Ovary (tissue), 9 donors: ENCODE data around the gene SPTLC1. TPM values are rescaled to one million over a fixed set of nuclear protein-coding genes. Genes with fewer than 3 reads are reported as not detected.

Experiments used
- DNase-seq, 5 donors: peaks; one replicate each; pipeline ENCODE4 v3.0.0-alpha.2; 2019 to 2020
- H3K27ac ChIP-seq, 2 donors: fragments of 200-600 bp; one replicate each; pipeline versions ENCODE4 v1.5.1 to v1.8.0; 2019 to 2022
- H3K27me3 ChIP-seq: fragments of 200-600 bp; one replicate; pipeline ENCODE4 v1.8.0; 2022
- H3K36me3 ChIP-seq: fragments of 200-600 bp; sonication (generic); one replicate; pipeline ENCODE4 v1.5.1; 2019
- H3K4me1 ChIP-seq: one replicate; pipeline ENCODE4 v1.8.1; 2013; ENCODE audit warnings: mild to moderate bottlenecking, moderate library complexity; ENCODE audit not compliant: insufficient read depth
- H3K4me3 ChIP-seq: fragments of 200-600 bp; sonication (generic); one replicate; pipeline ENCODE4 v1.5.1; 2017
- H3K9me3 ChIP-seq, 2 donors: fragments of 200-600 bp in 1 of 2; sonication (generic) in 1 of 2; one replicate each; pipeline versions ENCODE4 v1.5.1 to v1.8.1; 2013 to 2019; ENCODE audit warnings: mild to moderate bottlenecking in 1 of 2, moderate library complexity in 1 of 2
- EP300 ChIP-seq: sonication (generic); formaldehyde crosslinking; IDR thresholded peaks from one replicate; pipeline ENCODE4 v1.6.1; 2017; ENCODE audit warnings: antibody characterized with exemption
- POLR2A ChIP-seq: fragments of 450-650 bp; IDR thresholded peaks from one replicate; pipeline ENCODE4 v1.6.1; 2017; ENCODE audit warnings: antibody characterized with exemption, mild to moderate bottlenecking, moderate library complexity
- WGBS, 3 donors: extraction: QIAGEN DNeasy Blood & Tissue Kit in 1 of 3; methylation state at CpG; one replicate each; pipeline versions ENCODE4 v1.1.5 to v1.1.7; 2013 to 2017; 5-methylcytosine and 5-hydroxymethylcytosine counted together
- intact Hi-C, 4 donors: fragments of 100-400 bp; cut with DNase I; formaldehyde crosslinking; loops; one replicate each; pipeline versions ENCODE4 v1.11.0 to v1.15.1; 2022 to 2023
- polyA plus RNA-seq, 2 donors: library from polyadenylated mRNA; stranded (reverse); fragments of 200-250 nt in 1 of 2; fragments of 350-450 nt in 1 of 2; fragmentation: Illumina TruSeq in 1 of 2; extraction: RNeasy Lipid Tissue Mini Kit (QIAGEN cat#74804) in 1 of 2; gene quantifications; one replicate each; pipeline ENCODE4 v1.2.3, GENCODE V29; 2013 to 2014
- small RNA-seq: library from RNA; depleted of rRNA; stranded (forward); fragments of <200 nt; gene quantifications from one replicate; pipeline ENCODE3, GENCODE V24; 2016
- total RNA-seq, 7 donors: library from RNA; depleted of rRNA in 2 of 7; stranded (reverse); fragments of >200 nt in 2 of 7; fragmentation: NEBNext Ultra II Directional in 3 of 7; extraction: Animal tissue kit (Norgen Biotek cat#: 25700) in 3 of 7; gene quantifications; one replicate each; pipeline versions ENCODE4 v1.1.0 to v1.2.4, GENCODE V29; 2016 to 2023
- TF ChIP-seq, protein P1 (sequence below), 3 donors: fragments of 450-650 bp in 2 of 3; fragments of 200-600 bp in 1 of 3; IDR thresholded peaks; one replicate each; pipeline versions ENCODE4 v1.5.1 to v1.8.0; 2016 to 2022; ENCODE audit warnings: antibody characterized with exemption in 3 of 3, mild to moderate bottlenecking in 1 of 3
- donor health status: DM: no; HTN: no; CAD: no; lungs with moderate emphysema.
- donor health status: DM: no; HTN: no; CAD: no.
- donor health status: Bipolar disorder and iron deficiency.
- donor health status: DM: yes; HTN: yes; CAD: no.
- donor health status: DM: no; HTN: no; CAD: no.
- donor health status: DM: yes; HTN: yes; CAD: no.

Gene SPTLC1
- total and polyA plus RNA-seq, 9 donors: 54.3 to 80.2 (median 72.0) TPM

GRCh38 chr9:91986248-91986647 is 129.0 kb downstream of the SPTLC1 start:
- no peak overlapping the region for H3K4me3 ChIP-seq
- 90 to 94% (median 91%) methylated on average over 2 of the region's 2 CpGs for WGBS, 3 donors
- H3K27ac ChIP-seq: no peak overlapping the region
- intact Hi-C loops: no loop called here
- no peaks in the 10 kb centered on the region for H3K36me3 ChIP-seq
- no peak for DNase-seq
- no peaks in the 10 kb centered on the region for H3K4me1 ChIP-seq
- no peaks in the 10 kb centered on the region for H3K9me3 ChIP-seq
- no peaks in the 10 kb centered on the region for H3K27me3 ChIP-seq
- TF ChIP-seq POLR2A (no peak), EP300 (no peak)
- TF ChIP-seq, protein P1, sequence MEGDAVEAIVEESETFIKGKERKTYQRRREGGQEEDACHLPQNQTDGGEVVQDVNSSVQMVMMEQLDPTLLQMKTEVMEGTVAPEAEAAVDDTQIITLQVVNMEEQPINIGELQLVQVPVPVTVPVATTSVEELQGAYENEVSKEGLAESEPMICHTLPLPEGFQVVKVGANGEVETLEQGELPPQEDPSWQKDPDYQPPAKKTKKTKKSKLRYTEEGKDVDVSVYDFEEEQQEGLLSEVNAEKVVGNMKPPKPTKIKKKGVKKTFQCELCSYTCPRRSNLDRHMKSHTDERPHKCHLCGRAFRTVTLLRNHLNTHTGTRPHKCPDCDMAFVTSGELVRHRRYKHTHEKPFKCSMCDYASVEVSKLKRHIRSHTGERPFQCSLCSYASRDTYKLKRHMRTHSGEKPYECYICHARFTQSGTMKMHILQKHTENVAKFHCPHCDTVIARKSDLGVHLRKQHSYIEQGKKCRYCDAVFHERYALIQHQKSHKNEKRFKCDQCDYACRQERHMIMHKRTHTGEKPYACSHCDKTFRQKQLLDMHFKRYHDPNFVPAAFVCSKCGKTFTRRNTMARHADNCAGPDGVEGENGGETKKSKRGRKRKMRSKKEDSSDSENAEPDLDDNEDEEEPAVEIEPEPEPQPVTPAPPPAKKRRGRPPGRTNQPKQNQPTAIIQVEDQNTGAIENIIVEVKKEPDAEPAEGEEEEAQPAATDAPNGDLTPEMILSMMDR (IDR thresholded peaks at IDR 0.05): no peak

- Histone ChIP-seq H3K4me1 (no peaks in the 10 kb centered on the region), H3K4me3 (no peak overlapping the region), H3K9me3 (no peaks in the 10 kb centered on the region), H3K27me3 (no peaks in the 10 kb centered on the region), H3K27ac (no peak overlapping the region), H3K36me3 (no peaks in the 10 kb centered on the region)
- TF ChIP-seq POLR2A (no peak), EP300 (no peak)
- DNase-seq: no peak
- intact Hi-C loops: no loop called here
- WGBS, 3 donors: 83 to 85% (median 84%) methylated on average over 2 of the region's 2 CpGs
Measured at GRCh38 chr9:91985692-91986091, 129.5 kb downstream of the SPTLC1 start.

Small RNA genes lying within 50 kb of the gene (small RNA-seq; reads per million reads assigned to genes)
- gene MTATP6P29 (not detected), gene MTND4LP7 (not detected)

Other genes starting within 250 kb of the SPTLC1 start
- 10 to 100 TPM; 13.1 to 35.5 (median 31.8) TPM for gene ROR2, start 165.2 kb downstream of the SPTLC1 start, total RNA-seq
- gene ROR2, start 165.2 kb downstream of the SPTLC1 start, polyA plus RNA-seq: 10 to 100 TPM; 11.4 to 19.3 TPM
- gene IARS1, start 178.3 kb upstream of the SPTLC1 start, total RNA-seq: 100 to 1,000 TPM in 1 of 7 donors, 10 to 100 TPM in 6; 44.4 to 281 (median 64.8) TPM
- gene IARS1, start 178.3 kb upstream of the SPTLC1 start, polyA plus RNA-seq: 10 to 100 TPM; 16.0 to 55.8 TPM
- gene NOL8, start 209.9 kb upstream of the SPTLC1 start, total RNA-seq: 10 to 100 TPM; 19.2 to 35.4 (median 28.8) TPM
- gene NOL8, start 209.9 kb upstream of the SPTLC1 start, polyA plus RNA-seq: 10 to 100 TPM; 17.1 to 29.4 TPM
- 1 to 10 TPM; 3.9 to 9.5 (median 5.8) TPM for gene CENPP, start 210.5 kb upstream of the SPTLC1 start, total RNA-seq
- 1 to 10 TPM; 1.4 to 5.9 TPM for gene CENPP, start 210.5 kb upstream of the SPTLC1 start, polyA plus RNA-seq